ENCODE data around the gene NTPCR. TPM values are rescaled to one million over a fixed set of nuclear protein-coding genes. Genes with fewer than 3 reads are reported as not detected.
"Not testable (repeated sequence)": the region's sequence is repeated elsewhere in the genome, so short reads cannot be mapped to it uniquely, and the experiment has no call there.

NTPCR gene
- polyA plus RNA-seq, 3 donors: 30.7 to 40.5 (median 39.3) TPM

DNA sequence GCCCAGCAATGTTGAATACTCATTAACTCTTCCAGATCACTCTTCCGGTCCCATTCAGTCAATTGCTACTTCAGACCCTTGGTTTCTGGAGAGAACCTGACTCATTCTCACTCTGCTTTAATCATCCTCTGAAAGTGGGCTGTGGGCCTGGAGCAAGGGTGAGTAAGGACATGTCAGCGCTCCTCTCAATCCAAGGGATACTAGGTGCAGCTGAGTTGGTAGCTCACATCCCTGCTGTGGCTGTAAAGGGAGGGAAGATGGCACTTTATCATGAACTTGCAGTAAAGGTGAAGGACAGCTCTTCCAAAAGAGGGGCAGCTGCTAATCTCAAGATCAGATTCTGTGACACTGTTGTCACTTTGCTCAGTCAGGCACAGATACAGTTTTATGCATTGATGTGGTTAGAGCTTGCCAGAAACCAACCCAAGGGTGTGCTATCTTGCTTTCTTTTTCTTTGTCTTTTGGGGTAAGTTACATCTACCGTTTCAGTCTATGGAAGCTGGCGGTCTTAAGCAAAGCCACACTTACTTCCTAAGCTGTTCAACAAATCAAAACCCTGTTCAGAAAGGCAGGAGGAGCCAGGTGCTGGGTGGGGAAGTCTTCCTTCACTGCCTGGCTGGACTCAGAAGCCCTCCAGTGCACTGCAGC is 26.5 kb upstream of the NTPCR start:
- 87 to 89% (median 88%) methylated on average over 4 of the region's 4 CpGs for WGBS, 3 donors
- H3K27ac ChIP-seq (ENCODE audit: low read depth, low read length): no peak overlapping the region

GRCh38 chr1:232924874-232925273 is 25.5 kb upstream of the NTPCR start:
- WGBS, 3 donors: 89 to 96% (median 95%) methylated on average over 3 of the region's 3 CpGs
- no peak overlapping the region for H3K27ac ChIP-seq (ENCODE audit: low read depth, low read length)

GRCh38 chr1:232925421-232926220 is 24.8 kb upstream of the NTPCR start:
- H3K27ac ChIP-seq (ENCODE audit: low read depth, low read length): no peak overlapping the region
- WGBS, 3 donors: 76 to 85% (median 82%) methylated on average over 5 of the region's 5 CpGs

GRCh38 chr1:232927166-232927565 is 23.2 kb upstream of the NTPCR start:
- WGBS, 3 donors: 87 to 89% (median 88%) methylated on average over 6 of the region's 6 CpGs
- not testable (repeated sequence) for H3K27ac ChIP-seq (ENCODE audit: low read depth, low read length)

DNA sequence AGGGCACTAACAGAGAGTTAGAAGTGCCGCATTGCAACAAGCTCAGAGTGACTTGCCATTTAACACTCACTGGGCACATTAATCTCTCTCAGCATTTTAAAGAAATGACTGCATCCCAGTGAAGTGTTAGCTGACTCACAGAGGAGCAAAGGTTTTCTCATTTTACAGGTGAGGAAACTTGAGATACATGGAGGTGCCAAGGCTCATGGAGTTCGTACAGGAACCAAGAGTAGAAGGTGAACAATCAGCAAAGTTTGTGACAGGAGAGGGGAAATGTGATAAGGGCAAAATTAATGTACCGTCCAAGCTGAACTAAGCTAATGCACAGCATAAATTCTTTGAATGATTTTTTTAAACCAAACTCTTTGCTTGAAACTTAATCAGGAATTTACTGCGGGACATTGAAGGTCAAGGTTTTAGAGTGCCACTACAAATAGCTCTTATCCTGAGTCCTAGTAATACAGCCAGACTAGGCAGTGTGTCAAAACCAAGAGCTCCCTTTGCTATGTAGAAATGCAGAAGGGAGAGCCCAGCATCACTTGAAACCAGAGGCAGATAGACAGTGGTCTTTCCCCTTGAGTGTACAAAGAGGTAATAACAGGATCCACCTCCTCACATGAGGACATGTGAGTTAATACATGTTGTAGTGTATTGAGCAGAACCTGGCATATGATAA is 22.4 kb upstream of the NTPCR start:
- WGBS, 3 donors: 51 to 86% (median 82%) methylated on average over 4 of the region's 4 CpGs
- H3K27ac ChIP-seq (ENCODE audit: low read depth, low read length): no peak overlapping the region

DNA sequence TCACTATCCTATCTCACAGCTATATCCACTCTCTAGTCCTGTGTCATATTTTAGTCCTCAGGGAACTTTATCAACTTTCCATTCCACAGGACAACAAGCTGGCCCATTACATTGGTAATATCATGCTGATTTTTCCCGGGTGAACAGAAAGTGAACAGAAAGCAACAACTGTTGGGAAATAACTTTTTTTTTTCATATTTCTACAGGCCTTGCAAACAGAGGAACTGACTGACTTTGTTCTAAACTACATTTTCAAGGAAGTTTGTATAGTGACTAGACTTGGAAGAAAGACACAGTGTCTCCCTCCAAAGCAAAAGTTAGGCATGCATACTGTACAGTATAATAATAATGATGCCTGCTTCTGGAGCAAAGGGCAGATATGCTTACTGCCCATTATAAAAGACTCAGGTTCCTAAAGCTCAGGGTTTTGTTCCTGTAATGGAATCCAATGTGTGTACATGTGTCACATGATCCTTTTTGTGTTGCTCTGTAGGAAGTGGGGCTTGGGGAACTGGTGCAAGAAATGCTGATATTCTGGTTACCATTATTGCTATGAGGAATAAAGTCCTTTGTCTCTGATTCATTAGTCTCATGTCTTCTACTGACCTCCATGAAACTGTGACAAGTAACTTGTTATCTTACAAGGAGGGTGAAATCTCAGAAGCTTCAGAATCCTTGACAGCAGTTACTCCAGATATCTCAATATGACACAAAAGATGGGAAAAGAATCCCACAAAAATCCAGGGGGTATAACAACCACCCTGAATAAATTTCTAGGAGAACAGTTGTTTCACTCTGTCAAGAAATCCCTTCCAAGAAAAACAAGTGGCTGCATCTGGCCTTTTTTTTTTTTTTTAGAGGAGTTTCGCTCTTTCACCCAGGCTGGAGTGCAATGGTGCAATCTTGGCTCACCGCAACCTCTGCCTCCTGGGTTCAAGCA is 17.7 kb upstream of the NTPCR start:
- H3K27ac ChIP-seq (ENCODE audit: low read depth, low read length): no peak overlapping the region
- WGBS, 3 donors: 71 to 87% (median 79%) methylated on average over 3 of the region's 3 CpGs

DNA sequence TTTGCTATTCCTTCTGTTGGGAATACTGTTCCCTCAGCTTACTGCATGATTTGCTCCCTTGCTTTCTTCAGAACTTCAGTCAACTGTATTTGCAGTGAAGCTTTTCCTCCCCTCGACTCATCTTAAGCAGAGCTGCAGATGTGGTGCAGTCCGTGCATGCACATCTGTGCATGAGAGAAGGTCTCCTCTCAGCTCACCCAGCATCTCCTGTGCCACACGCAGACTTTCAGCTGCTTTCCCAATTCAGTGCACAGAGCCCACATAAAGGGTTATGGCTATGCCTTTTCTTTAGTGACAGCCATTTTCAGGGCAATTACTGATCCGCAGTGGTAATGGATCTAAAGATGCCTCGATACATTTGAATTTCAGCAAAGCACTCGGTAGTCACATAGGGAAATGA is 13.5 kb upstream of the NTPCR start:
- H3K27ac ChIP-seq (ENCODE audit: low read depth, low read length): no peak overlapping the region
- WGBS, 3 donors: 91 to 92% (median 92%) methylated on average over 6 of the region's 6 CpGs

DNA sequence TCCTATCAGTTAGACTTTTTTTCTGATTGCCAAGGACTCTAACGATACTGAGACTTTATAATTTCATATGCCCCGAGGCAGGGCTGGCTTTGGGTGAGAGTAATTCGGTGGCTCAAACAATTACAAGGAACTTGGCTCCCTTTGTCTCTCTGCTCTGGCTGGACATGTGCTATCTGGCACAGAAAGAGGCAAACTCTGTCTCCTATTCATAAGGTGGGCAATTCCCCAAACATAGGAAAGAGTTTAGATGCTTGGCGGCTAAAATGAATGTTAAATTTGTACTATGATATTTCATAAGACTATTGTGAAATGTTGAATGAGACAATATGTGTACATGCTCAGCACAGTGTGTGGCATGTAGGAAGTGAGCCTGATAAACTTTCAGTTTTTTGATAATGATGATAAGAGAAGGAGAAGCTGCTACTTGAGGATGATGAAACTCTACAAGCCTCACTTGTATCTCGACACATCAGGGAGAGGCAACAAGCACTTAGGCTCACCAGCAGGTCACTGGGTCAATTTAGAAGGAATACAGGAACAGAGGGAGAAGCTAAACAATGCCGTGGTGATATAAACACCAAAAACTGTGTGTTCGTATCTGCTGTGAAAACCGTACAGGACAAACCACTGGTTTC is 12.6 kb upstream of the NTPCR start:
- WGBS, 3 donors: 38 to 72% (median 41%) methylated on average over 8 of the region's 8 CpGs
- H3K27ac ChIP-seq (ENCODE audit: low read depth, low read length): no peak overlapping the region

DNA sequence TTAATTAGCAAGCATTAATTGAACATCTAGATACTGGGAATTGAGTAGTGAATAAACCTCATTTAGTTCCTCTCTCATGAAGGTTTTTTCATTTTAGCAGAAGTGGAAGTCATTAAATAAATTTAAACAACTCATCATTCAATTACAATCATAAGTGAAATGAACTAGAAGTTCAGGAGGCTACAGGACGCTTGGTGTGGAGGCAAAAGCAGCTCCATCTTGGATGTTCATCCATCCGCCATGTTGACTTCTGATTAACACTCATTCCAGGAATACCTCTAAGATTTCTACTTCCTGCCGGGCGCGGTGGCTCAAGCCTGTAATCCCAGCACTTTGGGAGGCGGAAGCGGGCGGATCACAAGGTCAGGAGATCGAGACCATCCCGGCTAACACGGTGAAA is 11.5 kb upstream of the NTPCR start:
- WGBS, 3 donors: 95 to 98% (median 96%) methylated on average over 11 of the region's 11 CpGs
- no peak overlapping the region for H3K27ac ChIP-seq (ENCODE audit: low read depth, low read length)

GRCh38 chr1:232939748-232940147 is 10.7 kb upstream of the NTPCR start:
- 88 to 92% (median 90%) methylated on average over 2 of the region's 2 CpGs for WGBS, 3 donors
- H3K27ac ChIP-seq (ENCODE audit: low read depth, low read length): no peak overlapping the region

DNA sequence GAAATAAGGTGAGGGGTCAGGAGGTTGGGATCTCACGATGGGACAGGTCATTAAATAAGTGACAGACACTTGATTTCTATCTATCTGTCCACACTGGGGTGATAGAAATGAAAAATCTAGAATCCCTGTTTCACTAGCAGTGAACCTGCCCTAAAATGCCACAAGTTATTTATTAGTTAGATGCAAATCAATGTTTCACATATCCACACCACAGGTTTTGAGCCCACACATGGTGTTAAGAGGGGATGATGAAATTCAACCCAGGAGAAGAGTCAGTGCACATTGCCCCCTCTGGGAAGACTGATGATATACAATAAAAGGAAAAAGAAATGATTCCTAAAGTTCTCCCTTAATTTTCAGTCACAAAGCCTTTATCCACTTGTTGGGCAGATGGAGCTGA is 10.1 kb upstream of the NTPCR start:
- 62 to 68% (median 65%) methylated on average over 1 of the region's 1 CpG for WGBS, 3 donors
- H3K27ac ChIP-seq (ENCODE audit: low read depth, low read length): no peak overlapping the region

DNA sequence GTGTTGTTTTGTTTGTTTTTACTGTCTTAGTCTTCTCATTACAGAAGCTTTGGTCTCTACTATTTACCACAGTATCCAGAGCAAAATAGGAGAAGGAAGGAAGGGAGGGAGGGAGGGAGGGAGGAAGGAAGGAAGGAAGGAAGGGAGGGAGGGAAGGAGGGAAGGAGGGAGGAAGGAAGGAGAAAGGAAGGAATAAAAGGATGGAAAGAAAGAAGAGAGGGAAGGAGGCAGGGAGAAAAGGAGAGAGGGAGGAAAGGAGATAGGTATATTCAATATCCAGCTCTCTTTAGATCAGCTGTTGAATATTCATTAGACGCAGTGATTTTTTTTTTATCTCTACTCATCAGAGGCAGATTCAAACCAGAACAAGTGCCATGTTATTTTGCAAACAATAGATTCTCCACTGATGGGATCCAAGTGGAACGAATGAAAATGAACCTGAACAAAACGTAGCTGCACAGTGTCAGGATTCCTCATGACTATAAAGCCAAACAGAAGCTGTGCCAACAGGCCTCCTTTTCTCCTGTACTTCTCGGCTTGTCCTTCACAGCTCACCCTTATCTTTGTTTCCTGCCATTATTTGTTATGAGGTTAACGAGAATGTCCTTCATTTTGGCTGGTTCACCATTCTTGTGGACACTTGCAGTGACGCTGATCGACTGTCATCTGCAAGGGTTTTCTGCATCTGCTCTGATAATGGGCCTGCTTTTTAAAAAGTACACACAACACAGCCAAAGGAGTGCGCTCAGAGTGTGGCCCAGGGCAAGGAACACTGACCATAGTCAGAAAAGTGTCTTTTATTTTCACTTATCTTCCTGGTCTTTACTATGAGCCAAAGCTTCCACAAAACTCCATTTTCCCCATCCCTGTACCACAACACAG is 7.8 kb upstream of the NTPCR start:
- WGBS, 3 donors: 56 to 81% (median 80%) methylated on average over 8 of the region's 8 CpGs
- no peak overlapping the region for H3K27ac ChIP-seq (ENCODE audit: low read depth, low read length)

DNA sequence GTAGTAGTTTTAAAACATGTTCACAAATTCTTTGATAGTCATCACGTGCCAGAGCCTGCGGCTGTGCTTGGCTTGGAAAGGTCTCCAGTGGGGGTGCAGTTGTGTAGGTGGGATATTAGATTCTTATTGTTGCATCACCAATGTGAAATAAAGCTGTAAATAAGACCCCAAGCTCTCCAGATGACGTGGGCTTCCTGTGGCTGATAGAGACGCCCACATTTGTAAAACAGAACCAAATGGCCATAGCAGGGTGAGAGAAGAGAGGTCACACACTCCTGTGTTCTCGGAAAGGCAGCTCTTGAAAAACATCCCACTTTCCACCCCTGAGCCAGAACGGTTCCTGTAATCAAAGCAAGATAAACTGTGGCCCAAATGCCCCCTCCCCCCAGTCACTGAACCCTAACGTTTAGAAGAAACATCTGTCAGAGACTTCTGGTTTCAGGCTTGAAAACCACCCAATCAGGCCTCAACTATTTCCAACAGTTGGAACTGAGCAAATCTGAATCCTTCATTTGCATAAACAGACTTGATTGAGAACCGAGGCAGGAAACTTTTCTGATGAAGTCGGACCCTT is 6.6 kb upstream of the NTPCR start:
- no peak overlapping the region for H3K27ac ChIP-seq (ENCODE audit: low read depth, low read length)
- WGBS, 3 donors: 47 to 64% (median 50%) methylated on average over 9 of the region's 9 CpGs

GRCh38 chr1:232944347-232944746 is 6.1 kb upstream of the NTPCR start:
- H3K27ac ChIP-seq (ENCODE audit: low read depth, low read length): no peak overlapping the region
- 61 to 70% (median 64%) methylated on average over 5 of the region's 5 CpGs for WGBS, 3 donors

DNA sequence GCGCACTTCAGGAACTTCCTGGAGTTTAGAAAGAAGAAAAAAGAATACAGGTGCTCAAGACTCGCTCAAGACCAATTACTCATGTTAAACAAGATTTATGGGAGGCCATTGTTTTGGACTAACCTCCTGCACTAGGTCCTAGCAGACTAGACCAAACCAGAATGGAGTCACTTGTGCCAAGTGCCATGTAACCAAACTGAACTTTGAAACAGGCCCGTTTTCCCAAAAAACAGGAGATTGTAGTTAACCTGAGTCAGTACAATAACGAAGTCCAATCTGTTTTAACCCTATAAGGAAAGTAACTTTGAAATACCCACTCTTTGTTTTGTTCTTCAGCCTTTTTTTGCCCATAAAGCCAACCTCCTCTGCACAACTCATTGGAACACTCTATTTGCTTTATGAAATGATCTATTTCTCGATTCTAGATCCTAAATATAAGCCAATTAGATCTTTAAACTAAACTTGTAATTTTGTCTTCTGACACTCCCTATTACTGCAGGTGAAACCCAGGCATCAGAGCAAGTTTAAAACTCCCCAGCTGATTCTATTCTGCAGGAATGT is 695 bp upstream of the NTPCR start:
- WGBS, 3 donors: 79 to 91% (median 90%) methylated on average over 5 of the region's 5 CpGs
- no peak overlapping the region for H3K27ac ChIP-seq (ENCODE audit: low read depth, low read length)

- WGBS, 3 donors: 20 to 23% (median 21%) methylated on average over 5 of the region's 5 CpGs
- H3K27ac ChIP-seq (ENCODE audit: low read depth, low read length): no peak overlapping the region
Measured at GRCh38 chr1:232951180-232951579, 769 bp downstream of the NTPCR start.

Measured in adipose tissue (tissue), 3 donors.